ENCODE data around the gene BAG1. TPM values are rescaled to one million over a fixed set of nuclear protein-coding genes. Genes with fewer than 3 reads are reported as not detected.

BAG1 gene
- total and polyA plus RNA-seq, 2 of the 13 experiments (the other 11 are each of a cell fraction or from before 2014, with no cell fraction given), result 23.1 to 59.5 TPM

GRCh38 chr9:33239921-33240320 is 24.6 kb downstream of the BAG1 start, which contains the start of gene SPINK4 (continued):
- TF ChIP-seq RNF219 (CRISPR knock-in tag; IDR thresholded peaks at IDR 0.05), result no peak
- TF ChIP-seq MED13 (CRISPR knock-in tag; IDR thresholded peaks at IDR 0.05), result no peak
- peak; percentile 20; the same call in 1 of the 2 replicates for TF ChIP-seq SOX5 (CRISPR knock-in tag; IDR thresholded peaks at IDR 0.05; ENCODE audit: borderline replicate concordance)
- no peak for TF ChIP-seq RFX3 (CRISPR knock-in tag; IDR thresholded peaks at IDR 0.05)
- TF ChIP-seq MIER3 (CRISPR knock-in tag; IDR thresholded peaks at IDR 0.05; ENCODE audit: borderline replicate concordance), result no peak
- peak; percentile 46; the same call in 1 of the 2 replicates for TF ChIP-seq SALL1 (CRISPR knock-in tag; IDR thresholded peaks at IDR 0.05)
- TF ChIP-seq NR2F6 (IDR thresholded peaks at IDR 0.05), result no peak
- no peak for TF ChIP-seq NR2F6 (CRISPR knock-in tag; IDR thresholded peaks at IDR 0.05)
- TF ChIP-seq ZNF44 (CRISPR knock-in tag; IDR thresholded peaks at IDR 0.05), result no peak
- TF ChIP-seq ZSCAN29 (CRISPR knock-in tag; conservative IDR thresholded peaks at IDR 0.05), result no peak
- 0 out of 2 replicates have a peak, but pooled peaks have one; percentile 15 for TF ChIP-seq ISL2 (CRISPR knock-in tag; IDR thresholded peaks at IDR 0.05)
- TF ChIP-seq NPAS2 (CRISPR knock-in tag; IDR thresholded peaks at IDR 0.05; ENCODE audit: borderline replicate concordance), result no peak
- TF ChIP-seq FOSL2 (CRISPR knock-in tag; IDR thresholded peaks at IDR 0.05), result peak; percentile 27
- no peak for TF ChIP-seq SAFB2 (CRISPR knock-in tag; IDR thresholded peaks at IDR 0.05; ENCODE audit: borderline replicate concordance, low read depth)
- 0 out of 2 replicates have a peak, but pooled peaks have one; percentile 9 for TF ChIP-seq PITX1 (CRISPR knock-in tag; IDR thresholded peaks at IDR 0.05)
- TF ChIP-seq ZNF350 (CRISPR knock-in tag; IDR thresholded peaks at IDR 0.05; ENCODE audit: borderline replicate concordance, low read depth), result peak; percentile 40; the same call in 1 of the 2 replicates
- TF ChIP-seq ZNF512B (CRISPR knock-in tag; IDR thresholded peaks at IDR 0.05; ENCODE audit: borderline replicate concordance), result no peak
- no peak for TF ChIP-seq JARID2 (CRISPR knock-in tag; IDR thresholded peaks at IDR 0.05; ENCODE audit: insufficient replicate concordance)
- no peak for TF ChIP-seq CC2D1A (CRISPR knock-in tag; IDR thresholded peaks at IDR 0.05)
- no peak for TF ChIP-seq PLSCR1 (CRISPR knock-in tag; IDR thresholded peaks at IDR 0.05; ENCODE audit: borderline replicate concordance)
- 0 out of 2 replicates have a peak, but pooled peaks have one; percentile 56 for TF ChIP-seq TBX2 (CRISPR knock-in tag; IDR thresholded peaks at IDR 0.05; ENCODE audit: borderline replicate concordance)
- peak; percentile 61 for TF ChIP-seq PAXIP1 (CRISPR knock-in tag; conservative IDR thresholded peaks at IDR 0.05)

All from HepG2 (cell line).